Measurements from ENCODE around the gene GRK5. TPM values are rescaled to one million over a fixed set of nuclear protein-coding genes. Genes with fewer than 3 reads are reported as not detected.

Gene GRK5
- total and polyA plus RNA-seq, 9 of the 15 experiments (the other 6 are each of a cell fraction or from before 2014, with no cell fraction given), result 0.46 to 0.83 (median 0.67) TPM; not detected in 2

DNA sequence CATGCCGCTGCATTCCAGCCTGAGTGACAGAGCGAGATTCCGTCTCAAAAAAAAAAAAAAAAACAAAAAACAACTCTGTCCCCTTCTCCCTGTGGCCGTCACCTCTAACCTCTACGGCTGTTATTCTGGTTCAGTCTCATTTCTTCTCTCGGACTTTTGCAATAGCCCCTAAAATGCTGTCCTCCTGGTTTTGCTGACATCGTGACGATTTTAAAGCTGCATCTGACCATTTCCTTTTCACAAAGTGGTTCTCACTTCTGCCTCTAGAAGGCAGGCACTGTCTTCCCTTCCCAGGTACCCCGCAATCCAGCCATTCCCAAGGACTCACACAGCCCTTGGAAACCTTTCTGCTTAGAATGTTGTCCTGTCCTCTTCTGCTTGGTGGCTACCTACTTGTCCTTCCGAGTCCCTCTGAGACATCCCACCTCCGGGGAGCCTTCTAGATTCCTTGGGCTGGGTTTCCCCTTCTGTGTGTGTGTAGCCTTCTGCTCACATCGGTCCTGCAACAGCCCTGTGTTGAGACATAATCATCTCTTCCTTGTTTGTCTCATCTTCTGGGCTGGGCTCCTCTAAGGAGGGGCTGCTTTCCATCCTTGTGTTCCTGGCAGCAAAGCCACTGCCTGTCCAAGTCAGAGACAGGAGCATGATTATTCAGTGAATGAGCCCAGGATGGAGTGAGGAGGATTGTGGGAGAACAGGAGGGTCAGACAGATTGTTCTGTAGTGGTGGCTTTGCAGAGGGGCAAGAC is 83.1 kb downstream of the GRK5 start:
- Histone ChIP-seq H3K79me2 (ENCODE audit: control insufficient read depth, insufficient read depth, low read length) (no peaks in the 10 kb centered on the region), H3K4me2 (ENCODE audit: insufficient read depth, low read length) (no peak overlapping the region), H3K27me3 (ENCODE audit: control insufficient read depth in 2 of 2, insufficient read depth in 2 of 2, low read length in 2 of 2) (peaks cover 0 to 16% of the 10 kb centered on the region in 2 experiments; a peak in 2 of 5 replicates), H3K36me3 (ENCODE audit: control insufficient read depth, insufficient read depth, low read length) (no peaks in the 10 kb centered on the region), H3K9me3 (replicated peaks; ENCODE audit: control insufficient read depth, insufficient read depth, low read depth, low read length) (no peaks in the 10 kb centered on the region), H3K4me1 (replicated peaks in 1 of 2; ENCODE audit: control insufficient read depth in 2 of 2, insufficient read depth in 2 of 2, low read length in 2 of 2) (peaks cover 3 to 4% of the 10 kb centered on the region in 2 experiments; a peak in 2 of 5 replicates), H3K27ac (ENCODE audit: extremely low read depth, low read depth, low read length) (no peak overlapping the region), H2AFZ (ENCODE audit: low read depth, low read length) (no peak overlapping the region), H4K20me1 (replicated peaks; ENCODE audit: control insufficient read depth, insufficient read depth, low read length) (no peaks in the 10 kb centered on the region), H3K9me1 (ENCODE audit: control insufficient read depth, insufficient read depth, low read length) (no peaks in the 10 kb centered on the region), H3K4me3 (no peak overlapping the region), H3K9ac (ENCODE audit: insufficient read depth in 1 of 2, low read depth in 2 of 2, low read length in 2 of 2) (no peak overlapping the region; a peak in 1 of 4 replicates)
- no peak; the same call in 2 of the 3 replicates for ATAC-seq
- intact Hi-C loops (cut with micrococcal nuclease), result loop anchor here (5.0 kb wide), 1 partner anchor 127 kb away; no protein-coding TSS in a partner anchor
- no peak for FAIRE-seq
- ChIA-PET POLR2A (interaction anchor here (0.6 kb wide), 1 partner anchor 90 kb away, joined by 3 read pairs; no protein-coding TSS in a partner anchor), CTCF (ENCODE audit: low intra/inter-chr PET ratio) (interaction anchor here (0.7 kb wide), 1 partner anchor 127 kb away, joined by 3 read pairs; no protein-coding TSS in a partner anchor)
- BruUV-seq (replicated peaks), result no TSS peak
- in situ Hi-C loops (cut with MboI), result no loop called here
- DNase-seq (ENCODE audit: extremely low read depth in 1 of 4, low spot score in 3 of 4), result no peak
- 6% methylated on average over 8 of the region's 12 CpGs for WGBS (ENCODE audit: insufficient coverage, low coverage, missing lambda C conversion rate)
- peak in 1 of 3 experiments; percentile 33; a peak in 2 of 6 replicates for TF ChIP-seq CTCF (IDR thresholded peaks at IDR 0.05 in 2 of 3, conservative IDR thresholded peaks at IDR 0.05 in 1 of 3; ENCODE audit: insufficient read depth in 2 of 3, low read depth in 1 of 3, low read length in 3 of 3)
- peak in 1 of 2 experiments; percentile 49; a peak in 3 of 4 replicates for TF ChIP-seq RAD21 (CRISPR knock-in tag; conservative IDR thresholded peaks at IDR 0.05 in 1 of 2, IDR thresholded peaks at IDR 0.05 in 1 of 2)
- TF ChIP-seq SNAPC5 (CRISPR knock-in tag; IDR thresholded peaks at IDR 0.05), result no peak

Measured in K562 (cell line).